NK-92 (cell line): ENCODE measurements around the gene SPESP1.
"Not testable (repeated sequence)": the region's sequence is repeated elsewhere in the genome, so short reads cannot be mapped to it uniquely, and the experiment has no call there.

Experiments
- DNase-seq: peaks from one replicate; lab custom pipeline; 2025; ENCODE audit not compliant: unreplicated experiment; lab: John Stamatoyannopoulos, UW

The SPESP1 gene

GRCh38 chr15:68962465-68962864, 32.1 kb downstream of the SPESP1 start:
- no peak for DNase-seq

DNA sequence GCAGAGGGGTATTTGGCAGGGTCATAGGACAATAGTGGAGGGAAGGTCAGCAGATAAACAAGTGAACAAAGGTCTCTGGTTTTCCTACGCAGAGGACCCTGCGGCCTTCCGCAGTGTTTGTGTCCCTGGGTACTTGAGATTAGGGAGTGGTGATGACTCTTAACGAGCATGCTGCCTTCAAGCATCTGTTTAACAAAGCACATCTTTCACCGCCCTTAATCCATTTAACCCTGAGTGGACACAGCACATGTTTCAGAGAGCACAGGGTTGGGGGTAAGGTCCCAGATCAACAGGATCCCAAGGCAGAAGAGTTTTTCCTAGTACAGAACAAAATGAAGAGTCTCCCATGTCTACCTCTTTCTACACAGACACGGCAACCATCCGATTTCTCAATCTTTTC, 33.4 kb downstream of the SPESP1 start:
- not testable (repeated sequence) for DNase-seq

GRCh38 chr15:68966996-68967395, 36.7 kb downstream of the SPESP1 start:
- DNase-seq = no peak

DNA sequence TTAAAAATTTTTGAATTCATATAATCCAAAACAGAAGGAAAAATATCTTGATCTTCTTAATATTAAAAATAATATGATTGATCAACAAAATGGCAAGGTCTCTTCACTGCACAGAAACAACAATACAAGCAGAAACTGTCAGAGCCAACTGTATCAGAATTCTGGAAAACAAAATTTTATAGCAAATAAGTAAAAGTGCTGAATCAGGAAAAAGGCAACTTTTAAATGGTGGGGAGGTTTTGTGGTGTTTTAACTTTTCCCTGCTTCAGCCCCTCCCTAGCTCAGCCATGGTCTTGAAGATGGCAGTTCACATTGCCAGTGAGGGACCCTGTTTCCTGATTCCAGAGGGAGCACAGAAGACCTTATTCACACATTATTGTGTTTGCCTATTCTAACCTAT, 37.6 kb downstream of the SPESP1 start:
- no peak for DNase-seq

GRCh38 chr15:68969298-68969697, 39.0 kb downstream of the SPESP1 start:
- no peak for DNase-seq

GRCh38 chr15:68972201-68973065, 42.1 kb downstream of the SPESP1 start:
- no peak for DNase-seq

GRCh38 chr15:68975651-68976160, 45.4 kb downstream of the SPESP1 start:
- not testable (repeated sequence) for DNase-seq

DNA sequence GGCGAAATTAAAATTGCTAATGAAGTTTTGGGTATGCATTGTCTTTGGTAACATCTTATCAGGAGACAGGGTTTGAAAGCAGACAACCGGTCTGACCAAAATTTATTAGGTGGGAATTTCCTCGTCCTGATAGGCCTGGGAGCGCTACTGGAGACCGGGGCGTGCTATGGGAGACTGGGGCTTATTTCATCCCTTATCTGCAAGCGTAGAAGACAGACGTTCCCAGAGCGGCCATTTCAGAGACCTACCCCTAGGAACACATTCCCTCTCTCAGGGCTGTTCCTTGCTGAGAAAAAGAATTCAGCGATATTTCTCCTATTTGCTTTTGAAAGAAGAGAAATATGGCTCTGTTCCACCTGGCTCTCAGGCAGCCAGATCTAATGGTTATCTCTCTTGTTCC, 47.1 kb downstream of the SPESP1 start:
- DNase-seq = not testable (repeated sequence)

GRCh38 chr15:68979006-68979405, 48.7 kb downstream of the SPESP1 start:
- DNase-seq = no peak

- no peak for DNase-seq
Observed at GRCh38 chr15:68979816-68980215, 49.5 kb downstream of the SPESP1 start.

GRCh38 chr15:68980786-68981185, 50.5 kb downstream of the SPESP1 start:
- no peak for DNase-seq

- no peak for DNase-seq
Observed at GRCh38 chr15:68981941-68982340, 51.6 kb downstream of the SPESP1 start.

DNA sequence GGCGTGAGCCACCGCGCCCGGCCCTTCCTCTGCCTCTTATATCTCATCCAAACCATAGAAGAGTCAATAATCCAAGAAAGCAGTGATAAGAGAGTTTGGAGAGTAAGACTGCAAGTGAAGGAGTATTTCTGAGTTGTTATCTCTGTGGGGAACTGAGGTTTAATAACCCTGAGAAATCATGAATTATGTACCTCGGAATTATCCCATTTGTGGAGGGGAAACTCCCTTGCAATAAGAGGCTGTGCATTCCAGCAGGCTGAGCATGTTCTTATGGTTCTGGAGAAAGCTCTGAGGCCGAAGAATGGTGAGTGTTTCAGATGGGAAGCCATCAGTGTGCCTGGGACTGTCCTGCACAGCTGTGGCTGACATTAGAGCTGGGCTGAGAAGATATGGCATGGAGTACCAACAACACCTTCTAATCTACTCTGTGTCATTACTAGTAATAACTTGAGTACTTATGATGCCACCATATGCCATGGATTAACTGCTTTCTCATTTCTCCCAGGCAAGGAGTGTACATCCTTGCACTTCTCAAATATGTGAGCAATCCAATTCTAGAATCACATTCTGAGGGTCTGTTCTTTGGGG, 52.7 kb downstream of the SPESP1 start:
- no peak for DNase-seq

- DNase-seq = no peak
Observed at GRCh38 chr15:68983961-68984481, 53.7 kb downstream of the SPESP1 start.

- no peak for DNase-seq
Observed at GRCh38 chr15:68984586-68984985, 54.3 kb downstream of the SPESP1 start.

GRCh38 chr15:68985361-68985891, 55.1 kb downstream of the SPESP1 start:
- no peak for DNase-seq

DNA sequence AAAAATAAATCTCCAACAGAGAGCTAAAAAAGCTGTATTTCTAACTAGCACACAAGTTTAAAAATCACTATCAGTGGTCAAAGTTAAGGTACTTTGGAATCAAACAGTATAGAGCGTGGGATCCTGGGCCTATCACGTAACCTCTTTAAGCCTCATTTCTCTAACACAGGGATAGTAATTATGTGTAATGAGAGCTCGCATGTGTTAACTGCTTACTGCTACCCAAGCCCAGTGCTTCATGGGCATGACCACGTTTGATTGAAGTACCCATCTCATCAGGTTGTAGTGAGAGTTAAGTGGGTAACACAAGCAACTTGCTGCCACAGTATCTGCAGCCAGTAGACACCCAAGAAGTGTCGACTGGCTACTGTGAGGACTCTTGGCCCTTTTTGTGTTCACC, 56.0 kb downstream of the SPESP1 start:
- DNase-seq = no peak

- DNase-seq = no peak
Observed at GRCh38 chr15:68987120-68987519, 56.8 kb downstream of the SPESP1 start.

DNA sequence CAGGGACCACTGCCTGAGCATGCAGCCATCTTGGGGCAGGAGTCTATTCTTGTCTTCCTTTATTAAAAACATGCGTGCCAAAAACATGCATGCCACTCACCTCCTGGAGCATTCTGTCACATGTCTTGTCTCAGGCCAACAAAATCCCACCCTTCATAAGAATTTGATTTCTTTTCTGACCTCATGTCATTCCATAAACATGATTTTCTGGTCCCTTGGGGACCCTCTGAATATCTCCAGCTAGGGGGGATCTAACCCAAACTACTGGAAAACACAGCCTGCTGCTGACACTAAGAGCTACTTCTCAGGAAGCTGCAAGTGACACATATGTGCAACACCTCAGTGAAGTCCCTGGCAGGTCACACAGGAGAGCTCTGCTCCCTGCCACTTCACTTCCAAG, 57.4 kb downstream of the SPESP1 start:
- no peak for DNase-seq

- DNase-seq = no peak
Observed at GRCh38 chr15:68989541-68990230, 59.4 kb downstream of the SPESP1 start.
